ENCODE data around the gene DUSP18.
"Not testable (repeated sequence)": the region's sequence is repeated elsewhere in the genome, so short reads cannot be mapped to it uniquely, and the experiment has no call there.

The DUSP18 gene

GRCh38 chr22:30667494-30668385 lies at the start of gene DUSP18:
Gene DUSP18 (minus strand): TSS chr22:30667875. CDS start chr22:30664003, 3,872 bp downstream.
- in situ Hi-C loops (cut with MboI; ENCODE audit: low sequenced_read_pairs), result no loop called here

GRCh38 chr22:30714062-30714461 lies 46.4 kb upstream of the DUSP18 start:
- in situ Hi-C loops (cut with MboI; ENCODE audit: low sequenced_read_pairs), result no loop called here

GRCh38 chr22:30712094-30712493 lies 44.4 kb upstream of the DUSP18 start:
- in situ Hi-C loops (cut with MboI; ENCODE audit: low sequenced_read_pairs), result no loop called here

GRCh38 chr22:30709980-30710379 lies 42.3 kb upstream of the DUSP18 start:
- in situ Hi-C loops (cut with MboI; ENCODE audit: low sequenced_read_pairs), result not testable (repeated sequence)

GRCh38 chr22:30705710-30706651 lies 38.3 kb upstream of the DUSP18 start:
- in situ Hi-C loops (cut with MboI; ENCODE audit: low sequenced_read_pairs), result no loop called here

- in situ Hi-C loops (cut with MboI; ENCODE audit: low sequenced_read_pairs), result no loop called here
These were observed 37.3 kb upstream of the DUSP18 start for GRCh38 chr22:30704978-30705377.

GRCh38 chr22:30702856-30703255 lies 35.2 kb upstream of the DUSP18 start:
- in situ Hi-C loops (cut with MboI; ENCODE audit: low sequenced_read_pairs), result no loop called here

GRCh38 chr22:30701872-30702271 lies 34.2 kb upstream of the DUSP18 start:
- in situ Hi-C loops (cut with MboI; ENCODE audit: low sequenced_read_pairs), result no loop called here

- in situ Hi-C loops (cut with MboI; ENCODE audit: low sequenced_read_pairs), result no loop called here
These were observed 30.3 kb upstream of the DUSP18 start for GRCh38 chr22:30697975-30698374.

GRCh38 chr22:30695871-30696655 lies 28.4 kb upstream of the DUSP18 start:
- in situ Hi-C loops (cut with MboI; ENCODE audit: low sequenced_read_pairs), result no loop called here

- in situ Hi-C loops (cut with MboI; ENCODE audit: low sequenced_read_pairs), result no loop called here
These were observed 27.7 kb upstream of the DUSP18 start for GRCh38 chr22:30695351-30695851.

GRCh38 chr22:30694640-30695350 lies 27.1 kb upstream of the DUSP18 start, which contains the start of gene OSBP2:
Gene OSBP2 (plus strand): TSS chr22:30694874. CDS start chr22:30694910, 36 bp downstream.
- in situ Hi-C loops (cut with MboI; ENCODE audit: low sequenced_read_pairs), result no loop called here

- in situ Hi-C loops (cut with MboI; ENCODE audit: low sequenced_read_pairs), result no loop called here
These were observed 26.5 kb upstream of the DUSP18 start for GRCh38 chr22:30694171-30694639.

GRCh38 chr22:30691204-30691603 lies 23.5 kb upstream of the DUSP18 start:
- in situ Hi-C loops (cut with MboI; ENCODE audit: low sequenced_read_pairs), result no loop called here

- in situ Hi-C loops (cut with MboI; ENCODE audit: low sequenced_read_pairs), result no loop called here
These were observed 21.9 kb upstream of the DUSP18 start for GRCh38 chr22:30689622-30690021.

- in situ Hi-C loops (cut with MboI; ENCODE audit: low sequenced_read_pairs), result no loop called here
These were observed 19.7 kb upstream of the DUSP18 start for GRCh38 chr22:30687358-30687757.

- in situ Hi-C loops (cut with MboI; ENCODE audit: low sequenced_read_pairs), result no loop called here
These were observed 17.5 kb upstream of the DUSP18 start for GRCh38 chr22:30685178-30685577.

GRCh38 chr22:30681831-30682230 lies 14.2 kb upstream of the DUSP18 start:
- in situ Hi-C loops (cut with MboI; ENCODE audit: low sequenced_read_pairs), result no loop called here

- in situ Hi-C loops (cut with MboI; ENCODE audit: low sequenced_read_pairs), result no loop called here
These were observed 13.5 kb upstream of the DUSP18 start for GRCh38 chr22:30680991-30681770.
